ENCODE measurements around the gene ZNF283.
"Not testable (repeated sequence)": the region's sequence is repeated elsewhere in the genome, so short reads cannot be mapped to it uniquely, and the experiment has no call there.

Gene ZNF283

DNA sequence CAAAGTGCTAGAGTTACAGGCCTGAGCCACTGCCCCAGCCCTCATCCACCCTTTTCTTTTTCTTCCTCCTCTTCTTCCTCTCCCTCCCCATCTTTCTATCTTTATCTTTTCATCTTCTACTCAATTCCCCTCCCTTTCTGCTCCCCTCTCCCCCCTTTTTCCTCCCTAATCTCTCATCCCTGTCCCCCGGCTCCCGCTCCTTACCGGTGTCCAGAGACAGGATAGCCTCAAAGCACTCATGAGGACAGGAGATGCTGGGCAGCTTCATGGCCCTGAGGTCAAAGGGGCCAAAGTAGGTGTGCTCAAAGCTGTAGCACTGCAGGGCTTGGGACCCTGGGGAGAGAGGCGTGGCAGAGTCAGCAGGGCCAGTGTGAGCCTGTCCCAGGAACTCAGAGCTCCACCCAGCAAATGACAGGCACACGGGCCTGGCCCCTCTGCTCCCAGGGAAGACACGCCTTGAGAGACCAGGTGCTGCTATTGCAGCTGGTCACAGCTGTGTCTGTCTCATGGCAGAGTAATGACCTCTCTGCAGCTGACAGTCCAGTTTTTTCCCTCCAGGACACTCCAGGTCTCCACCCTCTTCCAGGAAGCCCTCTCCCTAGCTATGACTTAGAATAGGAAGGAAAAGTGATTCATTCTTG, 27.5 kb upstream of the ZNF283 start:
- DNase-seq (ENCODE audit: low read depth in 2 of 2) = no peak

DNA sequence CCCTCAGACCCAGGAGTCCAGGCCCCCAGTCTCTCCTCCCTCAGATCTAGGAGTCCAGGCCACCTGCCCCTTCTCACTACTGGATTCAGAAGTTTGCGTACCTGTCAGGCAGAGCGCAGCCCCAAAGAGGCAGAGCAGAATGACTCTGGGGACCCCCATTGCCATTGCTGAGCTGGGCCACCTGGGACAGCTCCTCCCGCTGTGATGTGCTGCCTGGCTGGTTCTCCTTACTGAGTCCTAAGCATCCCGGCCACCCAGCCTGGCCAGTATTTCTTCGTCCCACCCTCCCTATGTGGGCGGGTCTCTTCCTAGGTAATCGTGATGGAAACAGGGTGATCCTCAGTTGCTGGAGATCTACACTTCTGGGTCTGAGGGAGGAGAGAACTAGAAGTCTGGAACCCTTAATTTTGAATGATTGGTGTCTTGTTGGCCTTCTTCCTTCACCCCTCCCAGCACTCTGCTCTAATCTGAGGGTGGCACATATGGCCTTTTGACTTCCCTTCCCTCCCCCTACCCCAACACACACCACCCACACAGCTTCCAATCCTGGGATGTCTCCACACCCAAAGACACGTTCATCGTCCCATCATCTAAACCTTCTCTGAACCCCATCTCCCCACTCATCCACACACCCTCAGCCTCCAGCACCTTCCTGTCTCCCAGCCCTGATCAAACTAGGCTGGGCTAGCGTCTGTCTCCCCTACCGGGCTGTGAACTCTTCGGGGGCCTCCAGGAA, 24.7 kb upstream of the ZNF283 start, which contains the start of gene LYPD5:
Gene LYPD5, minus strand, starts transcription at position 232 of the 736 bp plus-strand sequence. Its CDS starts 67 bp downstream, at position 165.
- no peak for DNase-seq (ENCODE audit: low read depth in 2 of 2)

DNA sequence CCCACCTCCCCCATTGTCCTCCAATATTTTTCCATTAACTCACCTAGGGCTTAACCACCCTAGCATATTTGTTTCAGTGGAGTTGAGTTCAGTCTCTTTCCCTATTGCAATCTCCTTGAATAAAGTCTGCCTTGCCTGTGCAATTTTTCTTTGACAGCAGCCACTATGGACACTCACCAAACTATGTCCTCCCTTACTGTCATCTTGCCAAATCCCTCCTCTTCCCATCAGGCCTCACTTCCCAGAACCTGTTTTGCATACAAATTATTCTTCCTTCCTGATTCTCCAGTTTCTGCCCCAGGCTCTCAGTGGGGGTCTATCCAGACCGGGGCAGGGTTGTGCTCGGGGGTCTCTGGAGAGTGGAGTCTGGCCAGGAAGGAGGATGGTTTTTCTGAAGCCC, 22.7 kb upstream of the ZNF283 start:
- no peak for DNase-seq (ENCODE audit: low read depth in 2 of 2)

DNA sequence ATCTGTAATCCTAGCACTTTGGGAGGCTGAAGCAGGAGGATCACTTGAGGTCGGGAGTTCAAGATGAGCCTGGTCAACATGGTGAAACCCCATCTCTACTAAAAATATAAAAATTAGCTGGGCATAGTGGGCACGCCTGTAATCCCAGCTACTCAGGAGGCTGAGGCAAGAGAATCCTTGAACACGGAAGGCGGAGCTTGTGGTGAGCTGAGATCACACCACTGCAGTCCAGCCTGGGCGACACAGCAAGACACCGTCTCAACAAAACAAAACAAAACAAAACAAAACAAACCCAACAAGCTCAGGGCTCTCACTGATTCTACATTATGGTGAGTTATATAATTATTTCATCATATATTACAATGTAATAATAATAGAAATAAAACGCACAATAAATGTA, 20.7 kb upstream of the ZNF283 start:
- DNase-seq (ENCODE audit: low read depth in 2 of 2) = not testable (repeated sequence)

DNA sequence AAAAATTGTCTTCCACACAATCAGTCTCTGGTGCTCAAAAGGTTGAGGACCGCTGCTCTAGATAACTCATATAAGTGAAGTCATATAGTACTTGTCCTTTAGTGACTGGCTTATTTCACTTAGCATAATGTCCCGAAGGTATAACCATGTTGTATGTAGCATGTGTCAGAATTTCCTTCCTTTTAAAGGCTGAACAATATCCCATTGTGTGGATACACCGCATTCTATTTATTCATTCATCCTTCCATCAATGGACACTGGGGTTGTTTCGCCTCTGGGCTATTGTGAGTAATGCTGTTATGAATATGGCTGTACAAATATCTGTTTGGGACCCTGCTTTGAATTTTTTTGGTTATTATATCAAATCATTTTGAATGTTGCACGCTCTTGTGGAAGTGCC, 20.3 kb upstream of the ZNF283 start:
- no peak for DNase-seq (ENCODE audit: low read depth in 2 of 2)

DNA sequence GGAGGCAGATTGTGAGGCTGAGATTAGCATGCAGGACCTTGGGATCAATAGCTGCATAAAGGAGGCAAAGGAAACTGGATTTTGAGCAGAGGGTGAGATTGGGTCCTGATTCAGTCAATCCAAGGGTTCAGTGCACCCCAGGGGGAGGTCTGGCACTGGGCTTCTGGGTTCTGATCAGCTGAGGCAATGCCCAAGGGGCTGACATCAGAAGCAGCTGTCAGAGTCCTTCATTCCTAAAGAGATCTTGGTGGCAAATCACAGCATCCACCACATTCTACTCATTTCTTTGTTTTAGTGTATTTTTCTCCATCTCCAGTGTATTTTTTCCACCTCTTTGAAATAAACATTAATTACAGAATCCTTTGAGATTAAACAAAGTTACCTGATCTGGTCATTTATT, 19.5 kb upstream of the ZNF283 start:
- no peak for DNase-seq (ENCODE audit: low read depth in 2 of 2)

DNA sequence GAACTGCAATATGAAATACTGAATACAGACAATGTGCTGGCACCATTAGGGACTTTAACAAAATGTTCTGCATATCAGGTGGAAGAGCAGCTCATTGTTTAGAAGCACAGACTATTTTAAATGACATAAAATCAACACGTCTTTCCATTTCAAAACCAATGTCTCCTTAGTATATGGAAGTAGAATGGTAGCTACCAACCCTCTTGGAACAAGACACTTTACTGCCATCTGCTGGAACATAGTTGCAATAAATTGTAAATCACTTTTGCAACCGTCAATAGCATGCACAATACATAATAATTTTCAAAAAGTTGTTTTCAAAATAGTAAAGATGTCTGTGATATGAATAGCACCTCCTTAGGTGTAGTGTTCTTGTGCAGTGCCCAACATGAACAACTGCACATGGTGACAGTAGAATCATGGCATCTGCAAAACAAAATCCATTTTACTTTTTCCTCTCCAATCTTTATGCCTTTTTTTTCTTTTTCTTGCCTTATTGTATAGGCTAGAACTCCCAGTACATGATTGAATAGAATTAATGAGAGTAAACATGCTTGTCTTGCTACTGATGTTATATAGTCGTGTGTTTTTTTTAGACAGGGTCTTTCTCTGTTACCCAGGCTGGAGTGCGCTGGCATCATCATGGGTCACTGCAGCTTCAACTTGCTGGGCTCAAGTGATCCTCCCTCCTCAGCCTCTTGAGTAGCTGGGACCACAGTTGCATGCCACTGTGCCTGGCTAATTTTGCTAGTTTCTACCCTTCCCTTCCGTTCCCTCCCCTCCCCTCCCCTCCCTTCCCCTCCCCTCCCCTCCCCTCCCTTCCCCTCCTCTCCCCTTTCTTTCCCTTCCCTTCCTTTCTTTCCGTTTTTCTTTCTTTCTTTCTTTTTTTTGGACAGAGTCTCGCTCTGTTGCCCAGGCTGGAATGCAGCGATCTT, 17.1 kb upstream of the ZNF283 start:
- DNase-seq (ENCODE audit: low read depth in 2 of 2) = no peak

DNA sequence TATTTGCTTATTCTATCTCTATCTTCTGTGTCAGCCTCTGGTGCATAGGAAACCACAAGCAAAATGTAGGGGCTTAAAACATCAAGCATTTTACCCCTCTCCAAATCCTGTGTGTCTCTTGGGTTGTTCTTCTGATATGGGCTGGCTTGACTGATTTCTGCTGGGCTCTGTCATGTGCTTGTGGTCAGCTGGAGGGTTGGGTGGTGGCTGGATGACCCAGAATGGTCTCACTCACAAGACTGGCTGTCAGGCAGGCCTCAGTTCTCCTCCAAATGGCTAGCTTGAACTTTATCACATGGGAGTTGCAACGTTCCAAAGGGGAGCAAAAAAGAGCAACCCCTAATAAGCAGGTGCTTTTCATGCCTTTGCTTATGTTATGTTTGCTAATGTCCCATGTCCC, 15.3 kb upstream of the ZNF283 start:
- no peak for DNase-seq (ENCODE audit: low read depth in 2 of 2)

DNA sequence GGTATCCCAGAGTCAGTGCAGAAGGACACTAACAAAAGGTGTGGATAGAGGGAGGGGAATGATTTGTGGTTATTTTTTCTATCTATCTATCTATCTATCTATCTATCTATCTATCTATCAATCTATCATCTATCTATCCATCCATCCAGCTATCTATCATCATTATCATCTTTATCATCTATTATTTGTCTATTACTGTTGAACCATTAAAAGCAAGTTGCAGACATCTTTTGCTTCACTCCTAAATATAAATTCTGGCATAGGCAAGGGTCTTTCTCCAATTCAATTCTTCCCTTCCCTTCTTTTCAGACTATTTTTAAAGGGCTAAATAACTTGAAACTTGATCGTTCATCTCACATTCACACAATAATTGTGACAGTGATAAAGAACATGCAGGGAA, 14.9 kb upstream of the ZNF283 start:
- no peak for DNase-seq (ENCODE audit: low read depth in 2 of 2)

DNA sequence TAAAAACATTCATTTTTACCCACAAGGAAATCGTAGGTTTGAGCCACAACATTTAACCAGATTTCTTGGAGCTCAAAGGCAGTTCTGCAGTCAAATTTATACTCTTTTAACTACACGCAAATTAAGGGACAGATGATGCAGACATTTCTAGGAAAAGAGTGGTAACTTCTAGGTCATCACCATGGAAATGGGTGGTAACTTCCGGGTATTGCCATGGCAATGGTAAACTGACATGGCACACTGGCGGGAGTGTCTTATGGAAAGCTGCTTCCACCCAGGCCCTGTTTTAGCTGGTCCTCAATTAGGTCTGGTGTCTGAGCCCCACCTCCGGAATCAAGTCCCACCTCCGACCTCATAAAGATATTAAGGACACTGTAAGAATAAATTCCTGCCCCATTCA, 14.4 kb upstream of the ZNF283 start:
- no peak for DNase-seq (ENCODE audit: low read depth in 2 of 2)

DNA sequence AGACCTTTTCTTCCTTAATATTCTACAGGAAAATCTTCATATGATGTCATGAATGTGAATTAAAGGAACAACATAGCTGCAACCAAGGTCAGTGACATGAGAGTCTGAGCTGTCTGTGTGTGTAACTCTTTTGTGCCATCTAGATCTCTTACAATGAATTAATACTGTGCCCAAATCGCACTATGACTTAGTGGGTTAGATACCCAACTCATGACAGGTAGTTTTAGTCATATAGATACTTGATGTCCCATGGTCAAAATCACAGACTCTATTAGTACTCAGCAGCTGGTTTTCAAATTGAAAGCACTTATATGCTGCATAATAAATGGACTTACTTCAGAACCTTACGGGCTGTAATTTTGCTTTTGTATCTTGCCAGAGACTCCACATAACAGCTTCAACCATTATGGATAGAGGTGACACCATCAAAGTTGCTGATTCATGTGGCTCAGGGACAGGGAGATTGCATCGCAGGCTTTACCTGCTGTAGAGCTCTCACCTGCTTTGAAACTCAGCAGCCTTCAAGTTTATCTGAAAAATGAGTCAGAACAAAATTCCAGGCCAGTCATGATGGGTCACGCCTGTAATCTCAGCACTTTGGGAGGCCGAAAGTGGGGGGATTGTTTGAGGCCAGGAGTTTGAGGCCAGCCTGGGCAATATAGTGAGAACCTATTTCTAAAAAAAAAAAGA, 12.3 kb upstream of the ZNF283 start:
- DNase-seq (ENCODE audit: low read depth in 2 of 2) = no peak

DNA sequence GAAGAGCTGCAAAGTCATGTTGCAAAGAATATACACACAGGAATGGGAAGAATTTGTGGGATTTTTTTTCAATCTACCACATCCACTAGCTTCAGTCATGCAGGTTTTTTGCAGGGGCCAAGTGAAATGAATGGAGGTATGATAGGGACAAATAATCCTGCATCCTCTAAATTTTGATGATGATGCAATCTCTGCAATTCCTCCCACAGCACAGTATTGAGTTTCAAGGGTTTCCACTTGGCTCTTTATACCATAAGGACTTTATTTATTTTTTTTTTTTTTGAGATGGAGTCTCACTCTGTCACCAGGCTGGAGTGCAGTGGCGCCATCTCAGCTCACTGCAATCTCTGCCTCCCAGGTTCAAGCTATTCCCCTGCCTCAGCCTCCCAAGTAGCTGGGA, 9.7 kb upstream of the ZNF283 start:
- not testable (repeated sequence) for DNase-seq (ENCODE audit: low read depth in 2 of 2)

DNA sequence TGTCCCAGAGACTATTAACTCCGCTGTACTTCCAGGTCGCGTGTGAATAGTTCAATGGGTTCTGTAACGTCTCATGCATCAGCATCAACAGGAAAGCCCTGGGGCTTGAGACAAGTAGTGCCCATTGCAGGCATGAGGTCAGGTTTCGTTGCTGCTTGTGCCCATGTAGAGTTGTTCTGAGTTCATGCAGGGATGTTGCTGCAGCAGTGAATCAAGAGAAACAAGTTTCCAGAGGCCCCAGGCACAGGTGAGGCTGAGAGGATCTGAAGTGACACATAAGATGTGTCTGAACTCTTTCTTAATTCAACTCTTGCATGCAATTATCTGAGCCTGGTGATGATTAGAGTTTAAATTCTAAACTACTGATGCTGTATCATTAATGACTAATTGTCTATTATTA, 8.6 kb upstream of the ZNF283 start:
- no peak for DNase-seq (ENCODE audit: low read depth in 2 of 2)

DNA sequence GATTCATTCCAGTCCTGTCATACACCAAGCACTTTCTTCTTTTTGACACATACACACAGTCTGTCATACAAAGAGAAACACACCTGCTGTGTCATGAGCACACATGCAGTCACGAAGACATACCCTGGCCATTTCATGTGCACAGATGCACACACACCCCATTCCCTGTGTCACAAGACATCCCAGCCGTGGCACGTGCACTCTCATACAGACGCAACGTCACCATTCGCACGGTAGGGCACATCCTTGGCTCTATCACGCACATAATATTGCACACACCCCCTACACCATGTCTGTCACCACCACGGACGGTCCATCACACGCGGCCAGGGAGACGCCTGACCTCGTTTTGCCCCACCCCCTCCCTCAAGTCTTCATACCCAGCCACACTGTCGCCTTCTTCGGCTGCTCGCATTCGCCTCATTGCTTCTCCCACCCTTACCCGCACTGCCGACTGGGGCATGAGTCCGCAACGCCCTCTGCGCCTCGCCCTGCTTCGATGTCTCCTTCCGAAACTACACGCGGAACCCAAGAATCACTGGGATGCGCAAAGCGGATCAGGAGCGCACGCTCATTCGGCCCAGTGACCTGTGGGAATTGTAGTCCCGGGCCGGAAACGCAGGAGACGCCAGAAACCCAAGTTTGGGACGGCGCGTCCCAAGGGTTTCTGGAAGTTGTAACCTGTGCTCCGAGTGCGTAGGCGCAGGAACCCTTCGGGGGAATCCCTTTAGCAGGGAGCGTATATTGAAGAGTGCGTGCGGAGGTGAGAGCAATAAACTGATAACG, 6.8 kb upstream of the ZNF283 start:
- no peak for DNase-seq (ENCODE audit: low read depth in 2 of 2)

DNA sequence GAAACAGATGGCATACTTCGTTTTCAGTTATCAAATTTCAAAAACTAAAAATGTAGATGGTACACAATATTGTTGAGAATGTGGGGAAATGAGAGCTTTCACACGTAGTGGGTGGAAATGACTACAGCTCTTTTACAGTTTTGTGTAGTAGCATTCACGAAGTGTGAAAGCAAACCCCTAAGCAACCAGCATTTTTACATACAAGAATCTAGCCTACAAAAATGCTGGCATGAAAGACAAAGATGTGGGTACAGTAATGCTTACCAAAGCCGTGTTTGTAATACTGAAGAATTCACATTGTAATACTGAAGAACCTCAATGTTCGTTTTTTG, 6.3 kb upstream of the ZNF283 start:
- no peak for DNase-seq (ENCODE audit: low read depth in 2 of 2)

DNA sequence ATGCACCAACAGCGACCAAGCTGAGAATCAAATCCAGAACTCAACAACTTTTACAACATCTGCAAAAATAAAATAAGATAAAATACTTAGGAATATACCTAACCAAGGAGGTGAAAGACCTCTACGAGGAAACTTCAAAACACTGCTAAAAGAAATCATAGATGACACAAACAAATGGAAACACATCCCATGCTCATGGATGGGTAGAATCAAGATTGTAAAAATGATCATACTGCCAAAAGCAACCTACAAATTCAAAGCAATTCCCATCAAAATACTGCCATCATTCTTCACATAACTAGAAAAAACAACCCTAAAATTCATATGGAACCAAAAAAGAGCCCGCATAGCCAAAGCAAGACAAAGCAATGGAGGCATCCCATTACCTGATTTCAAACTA, 3.3 kb upstream of the ZNF283 start:
- DNase-seq (ENCODE audit: low read depth in 2 of 2) = not testable (repeated sequence)

DNA sequence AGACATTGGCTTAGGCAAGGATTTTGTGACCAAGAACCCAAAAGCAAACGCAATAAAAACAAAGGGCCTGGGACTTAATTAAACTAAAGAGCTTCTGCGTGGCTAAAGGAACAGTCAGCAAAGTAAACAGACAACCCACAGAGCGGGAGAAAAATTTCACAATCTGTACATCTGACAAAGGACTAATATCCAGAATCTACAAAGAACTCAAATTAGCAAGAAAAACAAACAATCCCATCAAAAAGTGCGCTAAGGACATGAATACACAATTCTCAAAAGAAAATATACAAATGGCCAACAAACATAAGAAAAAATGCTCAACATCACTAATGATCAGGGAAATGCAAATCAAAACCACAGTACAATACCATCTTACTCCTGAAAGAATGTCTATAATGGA, 2.5 kb upstream of the ZNF283 start:
- not testable (repeated sequence) for DNase-seq (ENCODE audit: low read depth in 2 of 2)

DNA sequence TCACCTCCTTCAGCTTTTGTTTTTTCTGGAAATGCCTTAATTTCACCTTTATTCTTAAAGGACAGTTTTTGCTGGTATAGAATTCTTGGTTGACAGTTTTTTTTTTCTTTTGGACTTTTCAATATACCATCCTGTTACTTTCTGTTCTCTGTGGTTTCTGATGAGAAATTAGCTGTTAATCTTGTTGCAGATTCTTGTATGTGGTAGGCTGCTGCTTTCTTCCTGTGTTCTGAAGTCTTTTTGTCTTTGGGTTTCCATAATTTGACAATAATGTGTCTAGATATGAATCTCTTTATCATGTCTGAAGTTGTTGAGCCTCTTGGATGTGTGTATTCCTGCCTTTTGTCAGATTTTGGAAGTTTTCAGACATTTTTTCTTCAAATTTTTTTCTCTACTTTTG, 12.0 kb downstream of the ZNF283 start:
- no peak for DNase-seq (ENCODE audit: low read depth in 2 of 2)

DNA sequence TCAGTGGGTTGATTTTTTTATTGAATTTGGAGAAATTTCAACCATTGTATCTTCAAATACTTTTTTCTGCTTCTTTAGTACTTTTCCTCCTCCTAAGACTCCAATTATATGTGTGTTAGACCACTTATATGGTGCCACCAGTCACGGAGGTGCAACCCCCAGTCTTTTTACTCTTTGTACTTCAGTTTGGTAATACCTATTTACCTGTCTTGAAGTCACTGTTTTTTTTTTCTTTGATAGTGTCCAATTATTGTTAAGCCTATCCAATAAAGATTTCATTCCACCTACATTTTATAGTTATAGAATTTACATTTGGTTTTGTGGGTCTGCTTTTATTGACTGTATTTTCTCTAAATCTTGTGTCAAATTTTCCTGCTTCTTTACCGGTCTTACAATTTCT, 14.9 kb downstream of the ZNF283 start:
- no peak for DNase-seq (ENCODE audit: low read depth in 2 of 2)

DNA sequence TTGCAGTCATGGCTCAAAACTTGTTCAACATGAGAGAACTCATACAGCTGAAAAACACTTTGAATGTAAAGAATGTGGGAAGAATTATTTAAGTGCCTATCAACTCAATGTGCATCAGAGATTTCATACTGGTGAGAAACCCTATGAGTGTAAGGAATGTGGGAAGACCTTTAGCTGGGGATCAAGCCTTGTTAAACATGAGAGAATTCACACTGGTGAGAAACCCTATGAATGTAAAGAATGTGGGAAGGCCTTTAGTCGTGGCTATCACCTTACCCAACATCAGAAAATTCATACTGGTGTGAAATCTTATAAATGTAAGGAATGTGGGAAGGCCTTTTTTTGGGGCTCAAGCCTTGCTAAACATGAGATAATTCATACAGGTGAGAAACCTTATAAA, 20.1 kb downstream of the ZNF283 start:
- no peak for DNase-seq (ENCODE audit: low read depth in 2 of 2)

DNA sequence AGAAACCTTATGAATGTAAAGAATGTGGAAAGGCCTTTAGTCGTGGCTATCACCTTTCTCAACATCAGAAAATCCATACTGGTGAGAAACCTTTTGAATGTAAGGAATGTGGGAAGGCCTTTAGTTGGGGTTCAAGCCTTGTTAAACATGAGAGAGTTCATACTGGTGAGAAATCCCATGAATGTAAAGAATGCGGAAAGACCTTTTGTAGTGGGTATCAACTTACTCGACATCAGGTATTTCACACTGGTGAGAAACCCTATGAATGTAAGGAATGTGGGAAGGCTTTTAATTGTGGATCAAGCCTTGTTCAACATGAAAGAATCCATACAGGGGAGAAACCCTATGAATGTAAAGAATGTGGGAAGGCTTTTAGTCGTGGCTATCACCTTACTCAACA, 20.8 kb downstream of the ZNF283 start:
- DNase-seq (ENCODE audit: low read depth in 2 of 2) = no peak

All from stimulated activated CD8-positive, alpha-beta memory T cell treated with anti-CD3 and anti-CD28 coated beads, Interleukin-15, amount 100 ng/mL, for 4 hours (primary cell).